Activated naive CD8-positive, alpha-beta T cell (primary cell): ENCODE results near the gene STUM.

Experiments
- H3K27ac Mint-ChIP-seq: one replicate; pipeline ENCODE4 v1.8.0; 2021; ENCODE audit warnings: mixed read lengths
- H3K27me3 Mint-ChIP-seq: one replicate; pipeline ENCODE4 v1.8.0; 2021; ENCODE audit warnings: mixed read lengths
- H3K36me3 Mint-ChIP-seq: one replicate; pipeline ENCODE4 v1.8.0; 2021; ENCODE audit warnings: mixed read lengths
- H3K4me1 Mint-ChIP-seq: one replicate; pipeline ENCODE4 v1.8.0; 2021; ENCODE audit warnings: low read depth, mixed read lengths
- H3K4me3 Mint-ChIP-seq: one replicate; pipeline ENCODE4 v1.8.0; 2021; ENCODE audit warnings: mild to moderate bottlenecking, mixed read lengths
- H3K9me3 Mint-ChIP-seq: one replicate; pipeline ENCODE4 v1.8.0; 2021; ENCODE audit warnings: low read depth, mixed read lengths

STUM gene

DNA sequence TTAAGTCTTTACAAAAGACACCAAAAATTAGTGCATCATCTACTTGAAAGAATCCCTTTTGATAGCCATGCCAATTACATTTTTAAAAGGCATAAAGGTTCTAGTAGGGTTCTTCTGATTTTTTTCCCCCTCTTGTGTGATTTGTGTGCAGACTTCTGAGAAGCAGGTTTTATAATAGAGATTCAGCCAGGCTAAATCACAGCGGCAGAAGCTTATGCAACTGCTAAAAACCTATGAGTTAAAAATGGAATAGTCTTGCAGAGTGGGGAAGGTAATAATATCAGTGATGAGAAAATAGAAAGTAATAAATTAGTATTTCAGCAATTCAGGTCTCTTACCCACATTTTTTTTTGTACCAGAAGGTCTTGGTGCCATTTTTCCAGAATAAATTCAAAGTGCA lies 17.7 kb downstream of the STUM start:
- no peak overlapping the region for H3K4me3 Mint-ChIP-seq
- H3K27me3 Mint-ChIP-seq = no peaks in the 10 kb centered on the region
- no peaks in the 10 kb centered on the region for H3K36me3 Mint-ChIP-seq
- H3K9me3 Mint-ChIP-seq = no peaks in the 10 kb centered on the region
- no peak overlapping the region for H3K27ac Mint-ChIP-seq
- H3K4me1 Mint-ChIP-seq = peaks cover 2% of the 10 kb centered on the region

DNA sequence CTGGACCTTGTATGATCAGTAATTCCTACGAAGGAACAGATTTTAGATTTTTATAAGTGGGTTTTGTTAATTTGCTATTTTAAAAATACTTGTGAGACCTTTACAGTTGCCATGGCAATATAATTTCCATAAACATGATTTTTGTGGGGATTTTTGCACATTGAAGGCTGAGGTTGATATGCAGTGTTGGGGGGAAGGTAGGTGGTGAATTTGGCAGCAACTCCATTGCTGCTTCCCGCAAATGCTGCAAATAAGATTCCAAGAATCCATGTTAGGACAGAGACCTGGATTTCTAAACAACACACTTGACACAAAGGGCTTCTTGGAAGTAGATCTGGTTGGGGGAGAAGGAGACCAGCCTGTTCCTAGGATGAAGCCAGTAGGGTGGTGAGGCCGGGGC lies 18.2 kb downstream of the STUM start:
- peaks cover 2% of the 10 kb centered on the region for H3K4me1 Mint-ChIP-seq
- H3K27ac Mint-ChIP-seq = no peak overlapping the region
- no peak overlapping the region for H3K4me3 Mint-ChIP-seq
- no peaks in the 10 kb centered on the region for H3K9me3 Mint-ChIP-seq
- no peaks in the 10 kb centered on the region for H3K27me3 Mint-ChIP-seq
- H3K36me3 Mint-ChIP-seq = no peaks in the 10 kb centered on the region

- peaks cover 2% of the 10 kb centered on the region for H3K4me1 Mint-ChIP-seq
- H3K9me3 Mint-ChIP-seq = no peaks in the 10 kb centered on the region
- no peak overlapping the region for H3K27ac Mint-ChIP-seq
- no peaks in the 10 kb centered on the region for H3K27me3 Mint-ChIP-seq
- H3K36me3 Mint-ChIP-seq = no peaks in the 10 kb centered on the region
- H3K4me3 Mint-ChIP-seq = no peak overlapping the region
Measured at GRCh38 chr1:226568077-226568831, 19.7 kb downstream of the STUM start.

DNA sequence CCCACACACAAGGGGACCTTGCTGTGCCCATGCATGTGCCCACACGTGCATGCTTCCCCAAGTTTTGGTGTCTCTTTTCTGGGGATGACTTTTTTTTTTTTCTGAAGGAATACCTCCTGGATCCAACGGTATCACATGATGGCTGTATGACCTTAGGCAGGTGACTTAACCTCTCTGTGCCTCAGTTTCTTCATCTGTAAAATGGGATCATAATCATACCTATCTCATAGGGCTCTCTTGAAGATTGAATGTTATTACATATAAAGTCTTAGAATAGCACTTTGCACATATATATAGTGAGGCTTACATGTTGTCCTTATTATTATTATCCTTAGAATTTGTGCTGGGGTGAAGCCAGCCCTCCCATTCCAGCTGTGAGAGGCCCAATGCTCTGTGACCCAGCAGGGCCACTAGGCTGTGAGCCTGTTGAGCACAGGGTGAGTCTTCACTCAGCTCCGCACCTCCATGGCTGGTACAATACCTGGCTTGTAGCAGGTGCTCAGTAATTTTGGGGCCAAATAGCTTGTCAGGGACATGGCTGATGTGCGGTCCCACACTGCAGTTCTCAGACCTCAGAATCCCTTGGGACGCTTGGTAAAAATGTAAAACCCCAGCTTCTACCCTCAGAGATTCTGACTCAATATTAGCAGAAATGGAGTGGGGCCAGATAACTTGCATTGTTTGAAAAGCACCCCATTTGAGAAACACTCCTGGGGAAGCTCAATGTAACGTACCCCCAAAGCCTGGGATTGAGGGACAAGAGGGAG lies 20.6 kb downstream of the STUM start:
- Mint-ChIP-seq H3K27ac (no peak overlapping the region), H3K9me3 (no peaks in the 10 kb centered on the region), H3K36me3 (no peaks in the 10 kb centered on the region), H3K4me3 (no peak overlapping the region), H3K27me3 (no peaks in the 10 kb centered on the region), H3K4me1 (peaks cover 2% of the 10 kb centered on the region)

GRCh38 chr1:226569879-226570547 lies 21.4 kb downstream of the STUM start:
- Mint-ChIP-seq H3K9me3 (no peaks in the 10 kb centered on the region), H3K27me3 (no peaks in the 10 kb centered on the region), H3K27ac (no peak overlapping the region), H3K36me3 (no peaks in the 10 kb centered on the region), H3K4me3 (no peak overlapping the region), H3K4me1 (peaks cover 2% of the 10 kb centered on the region)

GRCh38 chr1:226571893-226572292 lies 23.3 kb downstream of the STUM start:
- H3K9me3 Mint-ChIP-seq = no peaks in the 10 kb centered on the region
- H3K36me3 Mint-ChIP-seq = no peaks in the 10 kb centered on the region
- no peak overlapping the region for H3K27ac Mint-ChIP-seq
- H3K4me1 Mint-ChIP-seq = peaks cover 2% of the 10 kb centered on the region
- no peaks in the 10 kb centered on the region for H3K27me3 Mint-ChIP-seq
- no peak overlapping the region for H3K4me3 Mint-ChIP-seq

DNA sequence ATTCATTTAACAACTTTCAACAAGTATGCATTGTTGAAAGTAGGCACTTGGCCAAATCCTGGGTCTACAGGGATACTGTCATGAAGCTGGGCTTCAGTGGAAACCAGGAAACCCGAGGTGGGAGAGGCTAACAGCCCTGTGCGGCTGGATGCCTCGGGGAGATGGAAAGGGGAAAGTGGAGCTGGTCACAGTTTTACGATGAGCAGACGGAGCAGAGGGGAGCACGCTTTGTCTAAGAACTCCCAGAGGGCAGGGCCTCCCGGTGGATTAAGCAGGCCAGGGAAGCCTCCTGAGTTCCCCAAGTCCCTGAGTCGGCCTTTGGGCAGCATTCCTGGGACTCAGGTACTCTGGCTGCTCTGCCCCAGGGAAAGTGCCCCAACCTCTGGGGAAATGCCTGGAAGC lies 23.8 kb downstream of the STUM start:
- Mint-ChIP-seq H3K4me3 (no peak overlapping the region), H3K27me3 (no peaks in the 10 kb centered on the region), H3K27ac (no peak overlapping the region), H3K36me3 (no peaks in the 10 kb centered on the region), H3K9me3 (no peaks in the 10 kb centered on the region), H3K4me1 (peaks cover 2% of the 10 kb centered on the region)

DNA sequence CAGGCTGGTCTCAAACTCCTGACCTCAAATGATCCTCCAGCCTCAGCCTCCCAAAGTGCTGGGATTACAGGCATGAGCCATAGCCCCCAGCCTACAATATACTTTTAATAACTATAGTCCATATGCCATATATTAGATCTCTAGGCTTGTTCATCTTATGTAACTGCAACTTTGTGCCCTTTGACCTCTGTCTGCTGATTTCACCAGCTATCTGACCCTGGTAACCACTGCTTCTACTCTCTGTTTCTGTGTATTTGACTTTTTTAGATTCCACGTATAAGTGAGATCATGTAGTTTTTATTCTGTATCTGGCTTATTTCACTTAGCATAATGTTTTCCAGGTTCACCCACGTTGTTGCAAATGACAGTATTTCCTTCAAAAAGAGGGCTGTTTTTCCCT lies 25.5 kb downstream of the STUM start:
- Mint-ChIP-seq H3K36me3 (no peaks in the 10 kb centered on the region), H3K9me3 (no peaks in the 10 kb centered on the region), H3K4me3 (no peak overlapping the region), H3K27me3 (no peaks in the 10 kb centered on the region), H3K4me1 (peaks cover 2% of the 10 kb centered on the region), H3K27ac (no peak overlapping the region)

- no peak overlapping the region for H3K27ac Mint-ChIP-seq
- H3K9me3 Mint-ChIP-seq = no peaks in the 10 kb centered on the region
- peaks cover 2% of the 10 kb centered on the region for H3K4me1 Mint-ChIP-seq
- H3K36me3 Mint-ChIP-seq = no peaks in the 10 kb centered on the region
- no peaks in the 10 kb centered on the region for H3K27me3 Mint-ChIP-seq
- no peak overlapping the region for H3K4me3 Mint-ChIP-seq
Measured at GRCh38 chr1:226574591-226575435, 26.2 kb downstream of the STUM start.

GRCh38 chr1:226575436-226575720 lies 26.8 kb downstream of the STUM start:
- H3K36me3 Mint-ChIP-seq = no peaks in the 10 kb centered on the region
- H3K9me3 Mint-ChIP-seq = no peaks in the 10 kb centered on the region
- no peak overlapping the region for H3K4me3 Mint-ChIP-seq
- no peaks in the 10 kb centered on the region for H3K27me3 Mint-ChIP-seq
- no peak overlapping the region for H3K27ac Mint-ChIP-seq
- H3K4me1 Mint-ChIP-seq = no peaks in the 10 kb centered on the region

DNA sequence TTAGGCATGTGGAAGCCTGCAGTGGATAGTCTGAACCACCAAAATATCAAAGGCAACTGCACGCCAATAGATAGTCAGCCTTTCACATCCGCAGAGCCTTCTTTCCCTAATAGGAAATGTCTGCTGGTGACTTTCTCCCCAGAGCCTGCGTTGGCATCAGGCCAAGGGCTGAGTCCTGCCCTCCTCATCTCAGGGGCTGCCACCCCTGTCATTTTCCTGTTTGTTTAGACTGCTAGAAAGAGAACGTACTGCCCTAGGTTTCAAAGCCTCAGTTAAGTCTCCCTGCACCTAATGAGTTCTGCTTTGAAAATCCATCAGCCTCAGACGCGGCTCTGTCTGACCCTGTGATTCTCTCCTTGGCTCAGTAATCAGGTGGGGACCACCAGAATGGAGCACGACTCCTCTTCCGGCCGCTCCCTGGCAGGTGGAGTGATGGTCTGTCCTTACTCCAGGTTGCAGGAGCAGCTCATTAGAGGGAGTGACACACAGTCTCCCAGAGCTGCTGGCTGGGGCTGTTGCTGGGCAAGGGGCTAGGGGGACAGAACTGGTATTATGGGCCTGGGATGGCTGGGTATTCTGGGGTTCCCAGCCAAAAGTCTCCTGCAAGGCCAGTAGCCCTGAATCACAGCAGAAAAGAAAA lies 27.3 kb downstream of the STUM start:
- H3K9me3 Mint-ChIP-seq = no peaks in the 10 kb centered on the region
- no peaks in the 10 kb centered on the region for H3K36me3 Mint-ChIP-seq
- H3K4me3 Mint-ChIP-seq = no peak overlapping the region
- no peak overlapping the region for H3K27ac Mint-ChIP-seq
- no peaks in the 10 kb centered on the region for H3K4me1 Mint-ChIP-seq
- H3K27me3 Mint-ChIP-seq = no peaks in the 10 kb centered on the region

GRCh38 chr1:226576601-226577000 lies 28.0 kb downstream of the STUM start:
- Mint-ChIP-seq H3K4me1 (no peaks in the 10 kb centered on the region), H3K36me3 (no peaks in the 10 kb centered on the region), H3K4me3 (no peak overlapping the region), H3K27me3 (no peaks in the 10 kb centered on the region), H3K9me3 (no peaks in the 10 kb centered on the region), H3K27ac (no peak overlapping the region)

- no peaks in the 10 kb centered on the region for H3K4me1 Mint-ChIP-seq
- H3K36me3 Mint-ChIP-seq = no peaks in the 10 kb centered on the region
- no peaks in the 10 kb centered on the region for H3K9me3 Mint-ChIP-seq
- H3K27me3 Mint-ChIP-seq = no peaks in the 10 kb centered on the region
- no peak overlapping the region for H3K4me3 Mint-ChIP-seq
- no peak overlapping the region for H3K27ac Mint-ChIP-seq
Measured at GRCh38 chr1:226577401-226578180, 29.0 kb downstream of the STUM start.
